HG03432 (cell line): Measurements from ENCODE around the gene TMEM11.

Experiments used
- ATAC-seq: cut with Tn5 transposase; IDR thresholded peaks from one replicate; pipeline ENCODE4 v1.9.1; 2021; ENCODE audit warnings: mild to moderate bottlenecking, moderate library complexity; ENCODE audit not compliant: unreplicated experiment

Gene TMEM11

GRCh38 chr17:21186399-21187187 is 27.4 kb downstream of the TMEM11 start:
- ATAC-seq, result no peak

GRCh38 chr17:21185061-21185460 is 28.9 kb downstream of the TMEM11 start:
- no peak for ATAC-seq

DNA sequence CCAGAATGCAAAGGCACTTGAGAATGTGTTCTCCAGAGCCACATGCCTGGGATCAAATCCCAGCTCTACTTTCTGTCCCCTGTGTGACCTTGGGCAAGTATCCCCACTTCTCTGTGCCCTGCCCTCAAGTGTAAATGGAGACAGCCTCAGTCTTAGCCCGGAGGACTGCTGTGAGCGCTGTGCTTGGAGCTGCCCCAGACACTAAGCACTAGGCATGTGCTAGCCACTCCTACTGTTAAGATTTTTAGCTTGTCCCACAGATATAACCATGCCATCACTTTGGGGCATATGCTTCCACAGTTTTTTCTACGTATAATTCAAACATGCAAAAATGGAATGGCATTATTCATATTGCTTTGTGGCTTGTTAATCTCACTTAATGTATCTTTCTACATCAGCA is 29.4 kb downstream of the TMEM11 start:
- ATAC-seq, result no peak

GRCh38 chr17:21183468-21183867 is 30.5 kb downstream of the TMEM11 start:
- no peak for ATAC-seq

DNA sequence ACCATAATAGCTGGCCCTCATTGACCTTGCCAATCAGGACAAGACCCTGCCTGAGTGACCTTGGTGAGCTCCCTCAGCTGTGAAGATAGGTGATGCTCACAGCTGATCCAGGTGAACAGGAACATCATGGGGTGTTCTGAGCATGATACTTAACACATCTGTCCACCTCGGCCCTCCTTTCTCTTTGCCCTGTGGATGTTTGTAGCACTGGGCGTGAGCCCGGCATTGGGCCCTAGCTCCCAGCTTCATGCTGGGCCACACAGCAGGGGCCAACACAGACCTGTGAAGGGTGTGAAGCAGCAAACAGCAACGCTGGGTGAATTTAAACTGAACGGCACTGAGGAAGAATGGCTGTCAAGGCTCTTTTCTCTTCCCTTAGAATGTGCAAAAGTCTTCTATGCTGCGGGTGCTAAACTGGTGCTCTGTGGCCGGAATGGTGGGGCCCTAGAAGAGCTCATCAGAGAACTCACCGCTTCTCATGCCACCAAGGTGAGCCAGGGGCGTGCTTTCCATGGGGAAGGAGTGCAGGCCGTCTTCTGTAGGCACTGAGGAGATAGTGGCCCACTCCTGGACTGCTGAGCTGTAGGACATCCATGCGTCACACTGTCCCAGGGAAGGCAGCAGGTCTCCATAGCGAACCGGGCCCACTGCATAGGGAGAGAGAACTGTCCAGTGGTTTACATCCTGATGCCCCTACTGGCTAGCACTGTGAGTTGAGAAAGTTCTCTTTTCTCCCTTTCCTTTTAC is 35.9 kb downstream of the TMEM11 start:
- no peak for ATAC-seq

DNA sequence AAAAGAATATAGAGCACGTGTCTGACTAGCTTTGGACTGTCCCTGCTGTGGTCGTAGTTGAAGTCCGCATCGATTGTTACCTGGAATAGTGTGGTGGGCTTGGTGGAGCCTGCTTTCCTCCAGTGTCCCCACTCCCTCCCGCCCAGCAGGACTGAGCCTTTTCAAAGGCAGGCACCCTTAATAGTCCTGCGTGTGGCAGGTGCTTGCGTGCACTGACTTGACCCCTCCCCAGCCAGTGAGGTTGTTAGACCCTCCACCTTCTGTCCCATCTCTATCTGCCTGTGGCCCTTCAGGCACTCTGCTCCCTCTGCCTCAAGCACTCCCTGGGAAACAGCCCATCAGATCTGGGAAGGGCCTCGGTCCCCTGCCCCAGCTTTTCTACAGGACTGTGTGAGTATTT is 36.6 kb downstream of the TMEM11 start:
- no peak for ATAC-seq

GRCh38 chr17:21176773-21177395 is 37.1 kb downstream of the TMEM11 start:
- ATAC-seq, result no peak

GRCh38 chr17:21174713-21175112 is 39.2 kb downstream of the TMEM11 start:
- ATAC-seq, result no peak

DNA sequence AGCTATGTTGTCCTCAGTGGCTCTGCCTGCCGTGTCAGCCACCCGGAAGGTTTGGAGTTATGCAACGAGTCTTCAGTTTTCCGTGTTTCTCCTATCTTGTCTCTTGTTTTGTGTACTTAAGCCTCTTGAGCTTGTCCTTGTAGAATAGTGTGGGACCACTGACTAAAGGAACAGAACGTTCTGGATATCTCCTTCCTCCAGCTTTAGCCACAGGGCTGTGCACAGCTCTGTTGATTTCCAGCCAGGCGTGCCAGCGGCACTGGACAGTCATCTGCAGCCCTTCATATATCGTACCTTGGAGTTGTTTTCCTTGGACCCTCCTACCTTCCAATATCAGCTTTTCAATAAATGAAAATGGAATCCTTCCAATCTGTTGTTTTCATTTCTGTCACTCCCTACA is 39.8 kb downstream of the TMEM11 start:
- ATAC-seq, result no peak

GRCh38 chr17:21173543-21173942 is 40.4 kb downstream of the TMEM11 start:
- no peak for ATAC-seq

GRCh38 chr17:21172846-21173245 is 41.1 kb downstream of the TMEM11 start:
- no peak for ATAC-seq

GRCh38 chr17:21171970-21172510 is 41.9 kb downstream of the TMEM11 start:
- no peak for ATAC-seq

- ATAC-seq, result peak; percentile 73
Measured at GRCh38 chr17:21171309-21171922, 42.5 kb downstream of the TMEM11 start.

DNA sequence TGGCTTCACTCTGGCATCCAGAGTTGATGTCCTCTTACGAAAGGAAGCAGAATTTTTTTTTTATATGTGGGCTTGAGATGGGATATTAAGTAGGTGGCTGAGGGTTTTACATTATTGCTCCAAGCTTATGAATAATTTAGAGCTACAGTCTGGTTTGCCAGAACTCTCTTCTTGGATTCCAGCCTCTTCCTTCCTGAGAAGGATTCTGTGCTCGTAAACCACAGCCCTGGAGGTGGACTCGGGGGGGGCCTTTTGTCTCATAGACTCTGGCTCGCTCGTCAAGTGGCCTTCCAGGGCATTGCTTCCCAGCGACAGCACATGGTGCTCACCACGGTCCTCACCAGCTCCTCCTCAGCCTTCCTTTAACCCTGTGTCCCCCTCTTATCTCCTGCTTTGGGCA is 43.2 kb downstream of the TMEM11 start:
- no peak for ATAC-seq

GRCh38 chr17:21169496-21169895 is 44.5 kb downstream of the TMEM11 start:
- ATAC-seq, result no peak

- ATAC-seq, result no peak
Measured at GRCh38 chr17:21168555-21168865, 45.5 kb downstream of the TMEM11 start.

DNA sequence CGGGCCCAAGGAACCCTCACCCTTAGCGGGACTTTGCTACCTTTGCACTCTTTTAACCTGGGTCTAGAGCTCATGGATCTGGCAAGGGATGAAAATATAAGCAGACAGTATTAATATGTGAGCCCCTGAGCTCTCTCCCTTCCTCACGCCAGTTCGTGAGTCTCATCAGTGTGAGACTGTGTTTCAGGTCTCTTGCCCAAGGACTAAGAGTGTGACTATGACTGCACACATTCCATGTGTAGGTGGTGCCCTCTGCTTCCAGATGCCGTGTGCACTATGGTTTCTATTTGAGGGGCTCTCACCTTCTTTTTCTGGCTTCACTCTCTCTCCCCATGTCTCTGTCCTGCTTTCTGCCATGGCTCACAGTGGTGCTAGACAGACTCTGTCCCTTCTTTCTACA is 46.7 kb downstream of the TMEM11 start:
- ATAC-seq, result no peak

- no peak for ATAC-seq
Measured at GRCh38 chr17:21166595-21167210, 47.3 kb downstream of the TMEM11 start.

GRCh38 chr17:21165922-21166594 is 47.9 kb downstream of the TMEM11 start:
- ATAC-seq, result no peak

DNA sequence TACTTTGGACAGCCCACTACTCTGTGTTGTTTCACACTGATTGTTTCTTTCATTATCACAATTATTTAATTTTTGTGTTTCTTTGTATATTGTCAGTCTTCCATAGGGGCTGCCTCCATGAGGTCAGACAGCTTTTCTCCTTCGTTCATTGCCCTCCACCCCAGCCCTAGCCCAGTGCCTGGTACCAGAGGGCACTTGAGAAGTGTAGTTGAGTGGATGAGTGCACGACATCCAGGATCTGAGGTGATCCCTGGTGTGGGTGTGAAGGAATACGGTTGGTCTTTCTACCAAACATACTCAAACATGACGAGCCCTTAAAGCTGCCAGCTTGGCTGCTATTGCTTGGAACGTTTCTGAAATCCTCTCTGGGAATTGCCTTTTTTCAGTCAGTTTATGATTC is 49.3 kb downstream of the TMEM11 start:
- no peak for ATAC-seq
